Measurements from ENCODE around the gene FAF2. TPM values are rescaled to one million over a fixed set of nuclear protein-coding genes. Genes with fewer than 3 reads are reported as not detected.
A peak's percentile ranks its signal among the peaks of the same experiment; 100 is the strongest.

Gene FAF2
- total and polyA plus RNA-seq, 3 donors from 2014 or later = 53.9 to 57.6 (median 55.0) TPM

DNA sequence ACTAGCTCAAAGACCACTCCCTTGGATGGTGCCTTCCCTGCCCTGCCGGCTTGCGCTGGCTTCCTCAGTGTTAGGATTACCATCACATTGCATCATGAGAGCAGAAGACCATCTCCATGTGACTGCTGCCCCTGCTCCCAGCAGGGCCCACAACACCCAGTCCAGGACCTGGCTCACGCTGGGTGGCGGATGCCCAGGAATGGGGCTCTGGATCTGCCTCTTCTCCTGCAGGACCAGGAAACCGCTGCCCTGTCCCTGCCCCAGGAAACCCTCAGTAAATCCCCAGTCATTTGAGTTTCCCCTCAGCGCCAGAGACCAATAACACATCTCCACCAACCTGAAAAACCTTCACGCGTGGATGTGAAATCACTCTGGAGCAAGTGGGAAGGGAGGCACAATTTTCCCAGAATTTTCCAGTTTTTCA is 92.3 kb downstream of the FAF2 start:
- 88 to 97% methylated on average over 8 of the region's 8 CpGs for WGBS, 2 donors
- no peak for TF ChIP-seq POLR2A (IDR thresholded peaks at IDR 0.05)
- TF ChIP-seq, protein P1, sequence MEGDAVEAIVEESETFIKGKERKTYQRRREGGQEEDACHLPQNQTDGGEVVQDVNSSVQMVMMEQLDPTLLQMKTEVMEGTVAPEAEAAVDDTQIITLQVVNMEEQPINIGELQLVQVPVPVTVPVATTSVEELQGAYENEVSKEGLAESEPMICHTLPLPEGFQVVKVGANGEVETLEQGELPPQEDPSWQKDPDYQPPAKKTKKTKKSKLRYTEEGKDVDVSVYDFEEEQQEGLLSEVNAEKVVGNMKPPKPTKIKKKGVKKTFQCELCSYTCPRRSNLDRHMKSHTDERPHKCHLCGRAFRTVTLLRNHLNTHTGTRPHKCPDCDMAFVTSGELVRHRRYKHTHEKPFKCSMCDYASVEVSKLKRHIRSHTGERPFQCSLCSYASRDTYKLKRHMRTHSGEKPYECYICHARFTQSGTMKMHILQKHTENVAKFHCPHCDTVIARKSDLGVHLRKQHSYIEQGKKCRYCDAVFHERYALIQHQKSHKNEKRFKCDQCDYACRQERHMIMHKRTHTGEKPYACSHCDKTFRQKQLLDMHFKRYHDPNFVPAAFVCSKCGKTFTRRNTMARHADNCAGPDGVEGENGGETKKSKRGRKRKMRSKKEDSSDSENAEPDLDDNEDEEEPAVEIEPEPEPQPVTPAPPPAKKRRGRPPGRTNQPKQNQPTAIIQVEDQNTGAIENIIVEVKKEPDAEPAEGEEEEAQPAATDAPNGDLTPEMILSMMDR (IDR thresholded peaks at IDR 0.05) = no peak
- Histone ChIP-seq H3K36me3 (ENCODE audit: low read depth, missing control alignments) (no peaks in the 10 kb centered on the region), H3K4me3 (no peak overlapping the region), H3K9me3 (no peaks in the 10 kb centered on the region), H3K4me1 (peaks cover 22% of the 10 kb centered on the region), H3K27ac (no peak overlapping the region), H3K27me3 (no peaks in the 10 kb centered on the region)
- intact Hi-C loops (cut with DNase I; ENCODE audit: low total_unique reads) = loop anchor here (10.0 kb wide), 1 partner anchor 94 kb away; the partner anchor contains the start of genes EIF4E1B and SNCB
- no peak for DNase-seq

- intact Hi-C loops (cut with DNase I; ENCODE audit: low total_unique reads) = loop anchor here (10.0 kb wide), 1 partner anchor 94 kb away; the partner anchor contains the start of genes EIF4E1B and SNCB
Observed at GRCh38 chr5:176540956-176541337, 92.8 kb downstream of the FAF2 start.

GRCh38 chr5:176541338-176542134 is 93.4 kb downstream of the FAF2 start:
- TF ChIP-seq POLR2A (IDR thresholded peaks at IDR 0.05) = no peak
- TF ChIP-seq, protein P1 (IDR thresholded peaks at IDR 0.05) = no peak
- H3K9me3 ChIP-seq = no peaks in the 10 kb centered on the region
- 48 to 53% methylated on average over 4 to 12 of the region's 12 CpGs for WGBS, 2 donors
- no peak overlapping the region for H3K4me3 ChIP-seq
- H3K4me1 ChIP-seq = peaks cover 18% of the 10 kb centered on the region
- peak overlapping the region; percentile 54 to 68 for H3K27ac ChIP-seq
- intact Hi-C loops (cut with DNase I; ENCODE audit: low total_unique reads) = loop anchor here (10.0 kb wide), 1 partner anchor 93 kb away; the partner anchor contains the start of genes EIF4E1B and SNCB
- peak; percentile 75 for DNase-seq
- no peaks in the 10 kb centered on the region for H3K36me3 ChIP-seq (ENCODE audit: low read depth, missing control alignments)
- no peaks in the 10 kb centered on the region for H3K27me3 ChIP-seq

More at GRCh38 chr5:176540956-176541337, 92.8 kb downstream of the FAF2 start:
- H3K4me1 ChIP-seq = peaks cover 18% of the 10 kb centered on the region
- no peaks in the 10 kb centered on the region for H3K36me3 ChIP-seq (ENCODE audit: low read depth, missing control alignments)
- WGBS, 2 donors = 92 to 94% methylated on average over 8 of the region's 8 CpGs
- TF ChIP-seq POLR2A (IDR thresholded peaks at IDR 0.05) = no peak
- TF ChIP-seq, protein P1 (IDR thresholded peaks at IDR 0.05) = no peak
- no peak overlapping the region for H3K4me3 ChIP-seq
- peak overlapping the region in 1 of 2 donors; percentile 54 for H3K27ac ChIP-seq
- H3K27me3 ChIP-seq = no peaks in the 10 kb centered on the region
- no peaks in the 10 kb centered on the region for H3K9me3 ChIP-seq
- DNase-seq = no peak

DNA sequence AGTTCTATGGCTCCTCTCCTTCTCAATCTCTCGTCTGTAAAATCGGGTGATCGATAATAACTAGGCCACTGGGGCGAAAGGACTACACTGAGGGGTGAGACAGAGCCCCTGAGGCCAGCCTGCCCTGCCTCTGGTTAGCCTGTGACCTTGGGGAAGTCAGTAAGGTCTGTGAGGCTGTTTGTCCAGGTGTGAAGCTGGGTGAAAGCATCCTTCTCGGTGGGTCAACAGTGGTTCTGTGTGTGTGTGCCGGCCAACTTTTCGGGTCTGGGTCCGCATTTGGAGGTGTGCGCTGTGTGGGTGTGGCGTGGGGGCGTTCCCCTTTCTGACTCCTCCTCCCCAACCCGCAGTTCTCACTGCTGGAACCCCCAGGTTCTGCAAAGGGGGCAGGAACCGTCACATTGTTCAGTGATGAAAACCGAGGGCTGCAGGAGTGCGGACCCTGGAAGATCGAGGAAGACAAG is 94.0 kb downstream of the FAF2 start:
- TF ChIP-seq POLR2A (IDR thresholded peaks at IDR 0.05) = no peak
- TF ChIP-seq, protein P1 (IDR thresholded peaks at IDR 0.05) = no peak
- DNase-seq = peak; percentile 55
- H3K27ac ChIP-seq = peak overlapping the region; percentile 54 to 68
- intact Hi-C loops (cut with DNase I; ENCODE audit: low total_unique reads) = loop anchor here (10.0 kb wide), 1 partner anchor 93 kb away; the partner anchor contains the start of genes EIF4E1B and SNCB
- no peaks in the 10 kb centered on the region for H3K27me3 ChIP-seq
- H3K36me3 ChIP-seq (ENCODE audit: low read depth, missing control alignments) = no peaks in the 10 kb centered on the region
- 40 to 49% methylated on average over 15 to 16 of the region's 16 CpGs for WGBS, 2 donors
- no peaks in the 10 kb centered on the region for H3K9me3 ChIP-seq
- H3K4me3 ChIP-seq = peak overlapping the region; percentile 59 to 77
- H3K4me1 ChIP-seq = peaks cover 18% of the 10 kb centered on the region
